NCI-H526 (cell line): ENCODE measurements around the gene FHIT.

Source experiments
- DNase-seq, 2 experiments: peaks; one replicate each; lab custom pipeline; 2025; lab: John Stamatoyannopoulos, UW

FHIT gene

GRCh38 chr3:59764171-59764570 is 1487.1 kb downstream of the FHIT start:
- no peak for DNase-seq

GRCh38 chr3:59762941-59763340 is 1488.3 kb downstream of the FHIT start:
- no peak for DNase-seq

GRCh38 chr3:59759298-59760031 is 1491.8 kb downstream of the FHIT start:
- no peak for DNase-seq

- no peak for DNase-seq
Measured at GRCh38 chr3:59758672-59759071, 1492.6 kb downstream of the FHIT start.

- no peak for DNase-seq
Measured at GRCh38 chr3:59756934-59757333, 1494.3 kb downstream of the FHIT start.

- no peak for DNase-seq
Measured at GRCh38 chr3:59754456-59755129, 1496.7 kb downstream of the FHIT start.

GRCh38 chr3:59753808-59754450 is 1497.3 kb downstream of the FHIT start:
- no peak for DNase-seq

- no peak for DNase-seq
Measured at GRCh38 chr3:59752925-59753324, 1498.3 kb downstream of the FHIT start.

GRCh38 chr3:59751606-59752005 is 1499.6 kb downstream of the FHIT start:
- no peak for DNase-seq

GRCh38 chr3:59750391-59750790 is 1500.9 kb downstream of the FHIT start:
- no peak for DNase-seq

- DNase-seq = no peak
Measured at GRCh38 chr3:59749291-59749690, 1502.0 kb downstream of the FHIT start.

GRCh38 chr3:59746585-59746984 is 1504.7 kb downstream of the FHIT start:
- DNase-seq = no peak

- DNase-seq = no peak
Measured at GRCh38 chr3:59737241-59737640, 1514.0 kb downstream of the FHIT start.

GRCh38 chr3:59734061-59734460 is 1517.2 kb downstream of the FHIT start:
- DNase-seq = no peak

- DNase-seq = no peak
Measured at GRCh38 chr3:59733041-59733809, 1518.0 kb downstream of the FHIT start.

GRCh38 chr3:59731943-59732342 is 1519.3 kb downstream of the FHIT start:
- no peak for DNase-seq

- DNase-seq = no peak
Measured at GRCh38 chr3:59730591-59730990, 1520.7 kb downstream of the FHIT start.

GRCh38 chr3:59728587-59728908 is 1522.7 kb downstream of the FHIT start:
- DNase-seq = no peak

GRCh38 chr3:59727902-59728586 is 1523.2 kb downstream of the FHIT start:
- DNase-seq = no peak

- no peak for DNase-seq
Measured at GRCh38 chr3:59726279-59726678, 1525.0 kb downstream of the FHIT start.

GRCh38 chr3:59717679-59718205 is 1533.5 kb downstream of the FHIT start:
- DNase-seq = no peak

GRCh38 chr3:59714066-59714465 is 1537.2 kb downstream of the FHIT start:
- no peak for DNase-seq
